Ammon's horn (tissue), 1 donor: ENCODE measurements around the gene GRID2IP.
"Not testable (repeated sequence)": the region's sequence is repeated elsewhere in the genome, so short reads cannot be mapped to it uniquely, and the experiment has no call there.

ENCODE experiments used
- DNase-seq: peaks from one replicate; pipeline ENCODE4 v3.0.0-alpha.2; 2016; ENCODE audit warnings: low spot score

Gene GRID2IP

DNA sequence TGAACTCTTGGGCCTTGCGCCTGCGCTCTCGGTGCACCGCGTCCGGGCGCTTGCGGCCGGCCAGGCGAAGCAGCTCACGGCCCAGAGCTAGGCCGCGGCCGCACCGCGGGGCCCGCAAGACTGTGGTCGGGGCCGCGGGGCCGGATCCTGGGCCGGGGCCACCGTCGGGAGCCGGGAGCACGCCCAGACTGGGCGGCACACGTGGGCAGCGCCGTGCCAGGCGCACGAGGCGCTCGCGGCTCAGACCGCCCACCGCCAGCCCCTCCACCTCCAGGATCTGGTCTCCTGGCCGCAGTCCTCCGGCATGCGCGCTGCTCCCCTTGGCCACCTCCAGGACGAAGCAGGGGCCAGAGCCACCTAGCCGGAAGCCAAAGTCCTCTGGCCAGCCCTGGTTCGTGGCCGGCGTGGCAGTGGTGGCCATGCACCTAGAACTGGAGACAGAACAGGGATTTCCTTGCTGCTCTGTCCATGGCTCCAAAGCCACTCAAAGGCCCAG, at the start of gene GRID2IP:
Gene GRID2IP, minus strand, starts transcription at position 446 of the 496 bp plus-strand sequence. Its CDS starts 25 bp downstream, at position 421.
- DNase-seq = no peak

DNA sequence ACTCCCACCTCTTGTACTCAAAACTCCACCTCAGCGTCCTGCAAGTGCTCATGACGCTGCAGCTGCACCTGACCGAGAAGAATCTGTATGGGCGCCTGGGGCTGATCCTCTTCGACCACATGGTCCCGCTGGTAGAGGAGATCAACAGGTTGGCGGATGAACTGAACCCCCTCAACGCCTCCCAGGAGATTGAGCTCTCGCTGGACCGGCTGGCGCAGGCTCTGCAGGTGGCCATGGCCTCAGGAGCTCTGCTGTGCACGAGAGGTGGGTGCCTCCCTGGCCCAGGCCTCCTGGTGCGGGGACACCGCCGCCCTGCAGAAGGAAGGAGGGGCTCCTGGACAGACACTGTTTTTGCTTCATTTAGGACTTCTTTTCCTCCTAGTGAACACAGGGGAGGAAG, 48.8 kb upstream of the GRID2IP start:
- DNase-seq = no peak

DNA sequence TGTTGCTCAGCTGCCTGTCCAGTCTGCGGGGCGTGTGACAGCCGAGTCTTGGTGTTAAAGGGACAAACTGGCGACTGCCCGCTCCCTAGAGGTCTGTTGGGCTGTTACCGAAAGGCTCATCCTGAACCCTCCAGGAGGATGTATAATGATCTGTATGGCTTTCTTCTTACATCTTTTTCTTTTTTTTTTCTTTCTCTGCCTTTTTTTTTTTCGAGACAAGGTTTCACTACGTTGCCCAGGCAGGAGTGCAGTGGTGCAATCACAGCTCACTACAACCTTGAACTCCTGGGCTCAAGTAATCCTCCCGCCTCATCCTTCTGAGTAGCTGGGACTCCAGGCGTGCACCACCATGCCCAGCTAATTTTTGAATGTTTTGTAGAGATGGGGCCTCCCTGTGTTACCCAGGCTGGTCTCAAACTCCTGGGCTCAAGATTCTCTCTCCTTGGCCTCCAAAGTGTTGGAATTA, 39.4 kb upstream of the GRID2IP start:
- no peak for DNase-seq

DNA sequence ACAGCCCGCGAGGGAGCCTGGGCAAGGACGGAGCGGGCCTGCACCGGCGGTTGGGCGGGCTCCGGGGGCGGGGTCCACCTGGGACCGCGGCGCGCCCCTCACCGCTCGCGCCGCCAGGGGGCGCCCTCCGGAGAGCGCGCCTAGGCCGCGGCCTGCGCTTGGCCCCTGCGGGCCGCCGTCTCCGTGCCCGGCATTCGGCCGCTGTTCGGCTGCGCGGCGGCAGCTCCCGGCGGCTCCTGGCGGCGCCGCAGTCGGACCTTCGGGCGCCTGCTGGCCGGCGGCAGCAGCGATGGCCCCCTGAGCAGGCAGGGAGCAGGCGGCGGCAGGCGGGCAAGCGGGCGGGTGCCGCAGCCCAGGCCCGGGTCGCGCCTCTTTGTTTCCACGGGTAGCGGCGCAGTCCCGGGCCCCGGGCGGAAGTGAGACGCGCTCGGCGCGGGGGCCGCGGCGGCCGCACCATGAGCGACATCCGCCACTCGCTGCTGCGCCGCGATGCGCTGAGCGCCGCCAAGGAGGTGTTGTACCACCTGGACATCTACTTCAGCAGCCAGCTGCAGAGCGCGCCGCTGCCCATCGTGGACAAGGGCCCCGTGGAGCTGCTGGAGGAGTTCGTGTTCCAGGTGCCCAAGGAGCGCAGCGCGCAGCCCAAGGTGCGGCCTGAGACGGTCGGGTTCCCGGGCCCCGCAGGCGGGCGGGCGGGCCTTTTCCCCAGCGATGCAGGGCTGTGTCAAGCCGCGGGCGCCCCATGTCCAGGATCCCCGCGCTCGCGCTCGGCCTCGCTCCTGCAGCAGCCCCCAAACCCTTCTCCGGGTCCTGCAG, 38.8 kb upstream of the GRID2IP start, which contains the start of gene INTS15:
Gene INTS15, plus strand, starts transcription at position 193 of the 816 bp plus-strand sequence. Its CDS starts 263 bp downstream, at position 456.
- peak; percentile 59 for DNase-seq

DNA sequence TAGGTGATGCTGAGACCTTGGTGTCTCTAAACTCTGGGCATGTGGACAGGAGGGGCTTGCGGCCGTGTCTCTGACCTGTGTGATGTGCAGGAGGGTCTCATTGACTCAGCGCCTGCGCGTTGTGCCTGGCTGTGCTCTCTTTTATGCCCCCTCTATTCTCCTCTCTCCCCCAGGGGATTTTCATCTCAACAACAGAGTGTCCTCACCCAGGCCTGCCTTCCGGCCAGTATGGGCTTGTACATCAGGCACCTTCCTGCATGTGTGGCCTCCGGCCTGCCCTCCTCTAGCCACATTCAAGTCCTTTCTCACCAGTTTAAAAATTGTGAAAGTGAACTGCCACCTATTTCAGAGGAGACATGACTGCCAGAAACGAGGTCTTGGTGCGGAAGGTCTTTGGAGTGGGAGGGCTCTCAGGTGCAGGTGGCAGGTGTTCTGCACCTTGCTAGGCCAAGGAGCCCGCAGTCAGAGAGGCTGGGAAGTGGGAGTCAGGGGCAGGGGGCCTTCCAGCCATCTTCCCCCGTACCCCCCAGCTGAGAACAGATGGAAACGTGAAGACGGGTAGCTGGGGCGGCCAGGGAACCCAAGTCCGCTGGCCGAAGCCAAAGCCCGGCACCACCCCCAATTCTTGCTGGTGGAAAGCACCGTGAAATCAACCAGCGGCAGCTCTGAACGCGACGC, 38.0 kb upstream of the GRID2IP start:
- DNase-seq = no peak

DNA sequence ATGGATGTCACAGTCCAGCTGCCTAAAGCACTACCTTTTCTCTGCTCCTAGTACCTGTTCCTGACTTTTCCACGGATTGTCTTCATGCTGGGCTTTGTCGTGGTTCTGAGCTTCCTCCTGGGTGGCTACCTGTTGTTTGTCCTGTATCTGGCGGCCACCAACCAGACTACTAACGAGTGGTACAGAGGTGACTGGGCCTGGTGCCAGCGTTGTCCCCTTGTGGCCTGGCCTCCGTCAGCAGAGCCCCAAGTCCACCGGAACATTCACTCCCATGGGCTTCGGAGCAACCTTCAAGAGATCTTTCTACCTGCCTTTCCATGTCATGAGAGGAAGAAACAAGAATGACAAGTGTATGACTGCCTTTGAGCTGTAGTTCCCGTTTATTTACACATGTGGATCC, 37.3 kb upstream of the GRID2IP start:
- DNase-seq = no peak

DNA sequence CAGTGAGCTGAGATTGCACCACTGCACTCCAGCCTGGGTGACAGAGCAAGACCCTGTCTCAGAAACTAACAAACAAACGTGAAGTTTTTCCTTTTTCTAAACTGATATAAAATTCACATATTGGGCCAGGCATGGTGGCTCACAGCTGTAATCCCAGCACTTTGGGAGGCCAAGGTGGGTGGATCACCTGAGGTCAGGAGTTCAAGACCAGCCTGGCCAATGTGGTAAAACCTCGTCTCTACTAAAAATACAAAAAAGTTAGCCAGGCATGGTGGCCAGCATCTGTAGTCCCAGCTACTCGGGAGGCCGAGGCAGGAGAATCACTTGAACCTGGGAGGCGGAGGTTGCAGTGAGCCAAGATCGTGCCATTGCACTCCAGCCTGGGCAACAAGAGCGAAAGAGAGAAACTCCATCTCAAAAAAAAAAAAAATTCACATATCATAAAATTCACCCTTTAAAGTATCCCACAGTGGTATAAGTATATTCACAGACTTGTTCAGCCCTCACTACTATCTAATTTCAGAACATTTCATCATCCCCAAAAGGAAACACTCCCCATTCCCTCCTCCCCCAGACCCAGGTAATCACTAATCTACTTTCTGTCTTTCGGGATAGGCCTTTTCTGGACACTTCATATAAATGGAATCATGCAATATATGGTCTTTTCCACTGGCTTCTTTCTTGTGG, 34.6 kb upstream of the GRID2IP start:
- not testable (repeated sequence) for DNase-seq

DNA sequence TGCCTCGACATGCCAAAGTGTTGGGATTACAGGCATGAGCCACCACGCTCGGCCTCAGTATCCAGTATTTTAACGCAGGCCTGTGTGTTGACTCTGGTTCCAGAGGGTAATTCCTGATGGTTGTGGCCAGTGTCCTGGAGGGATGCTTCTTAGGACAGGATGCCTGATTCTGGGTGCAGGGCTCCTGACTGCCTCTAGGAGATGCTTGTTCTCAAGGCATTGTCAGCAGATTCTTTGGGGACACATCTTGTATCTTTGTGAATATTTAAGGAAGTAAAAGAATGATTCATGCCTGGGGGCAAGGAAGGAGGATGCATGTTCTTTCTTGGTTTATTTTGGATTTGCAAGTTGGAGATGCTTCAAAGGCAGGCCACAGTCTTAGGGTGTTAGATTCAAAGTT, 28.2 kb upstream of the GRID2IP start:
- no peak for DNase-seq

DNA sequence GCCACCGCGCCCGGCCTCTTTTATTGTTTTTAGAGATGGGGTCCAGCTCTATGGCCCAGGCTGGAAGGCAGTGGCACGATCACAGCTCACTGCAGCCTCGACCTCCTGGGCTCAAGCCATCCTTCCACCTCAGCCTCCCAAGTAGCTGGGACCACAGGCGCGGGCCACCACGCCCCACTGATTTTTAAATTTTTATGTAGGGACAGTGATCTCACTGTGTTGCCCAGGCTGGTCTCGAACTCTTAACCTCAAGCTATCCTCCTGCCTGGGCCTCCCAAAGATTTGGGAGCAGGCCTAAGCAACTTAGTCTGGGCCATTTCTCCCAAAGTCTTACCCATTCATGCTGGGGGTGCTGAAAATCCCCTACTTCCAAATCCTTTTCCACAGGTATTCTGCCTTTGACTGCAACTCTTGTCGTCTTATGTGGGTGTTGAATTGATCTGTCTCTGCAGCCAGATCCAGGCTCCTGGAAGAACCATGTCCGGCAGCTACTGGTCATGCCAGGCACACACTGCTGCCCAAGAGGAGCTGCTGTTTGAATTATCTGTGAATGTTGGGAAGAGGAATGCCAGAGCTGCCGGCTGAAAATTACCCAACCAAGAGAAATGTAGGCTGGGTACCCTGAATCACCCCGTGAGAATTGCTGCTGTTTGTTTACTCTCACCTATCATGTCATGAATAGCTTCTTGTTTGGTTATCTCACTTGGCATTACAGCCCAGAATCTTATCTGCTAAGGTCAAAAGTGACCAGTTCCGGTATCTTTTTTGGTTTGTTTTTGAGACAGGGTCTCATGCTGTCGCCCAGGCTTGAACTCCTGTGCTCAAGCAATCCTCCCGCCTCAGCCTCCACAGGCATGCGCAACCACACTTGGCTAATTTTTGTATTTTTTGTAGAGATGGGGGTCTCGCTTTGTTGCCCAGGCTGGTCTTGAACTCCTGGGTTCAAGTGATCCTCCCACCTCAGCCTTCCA, 27.1 kb upstream of the GRID2IP start:
- DNase-seq = no peak

DNA sequence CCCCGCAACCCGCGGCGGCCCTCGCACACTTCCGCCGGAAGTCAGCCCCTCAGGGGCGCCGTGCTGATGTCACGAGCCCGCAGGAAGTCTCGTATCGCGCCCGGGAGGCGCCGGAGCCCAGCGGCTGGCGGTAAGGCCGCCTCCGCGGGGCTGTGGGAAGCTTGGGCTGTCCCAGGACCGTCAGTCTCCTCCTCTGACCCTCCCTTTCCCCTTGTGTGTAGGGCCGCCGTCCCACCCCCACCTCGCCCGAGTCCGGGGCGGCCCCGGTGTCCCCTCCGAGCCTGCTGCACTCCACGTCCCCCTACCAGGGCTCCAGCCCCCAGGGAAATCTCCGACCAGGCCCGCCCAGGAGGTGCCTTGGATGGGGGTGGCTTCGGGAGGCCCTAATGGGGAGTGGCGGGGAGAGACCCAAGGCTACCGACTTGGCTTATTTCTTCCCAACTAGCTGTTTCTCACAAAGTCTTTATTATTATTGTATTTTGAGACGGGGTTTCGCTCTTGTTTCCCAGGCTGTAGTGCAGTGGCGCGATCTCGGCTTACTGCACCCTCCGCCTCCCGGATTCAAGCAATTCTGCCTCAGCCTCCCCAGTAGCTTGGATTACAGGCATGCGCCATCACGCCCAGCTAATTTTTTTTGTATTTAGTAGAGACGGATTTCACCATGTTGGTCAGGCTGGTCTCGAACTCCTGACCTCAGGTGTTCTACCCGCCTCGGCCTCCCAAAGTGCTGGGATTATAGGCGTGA, 26.3 kb upstream of the GRID2IP start, which contains the start of gene ZDHHC4:
Gene ZDHHC4, plus strand, starts transcription at position 86 of the 745 bp plus-strand sequence. CDS start 3,108 bp downstream, outside the sequence.
- peak; percentile 88 for DNase-seq

DNA sequence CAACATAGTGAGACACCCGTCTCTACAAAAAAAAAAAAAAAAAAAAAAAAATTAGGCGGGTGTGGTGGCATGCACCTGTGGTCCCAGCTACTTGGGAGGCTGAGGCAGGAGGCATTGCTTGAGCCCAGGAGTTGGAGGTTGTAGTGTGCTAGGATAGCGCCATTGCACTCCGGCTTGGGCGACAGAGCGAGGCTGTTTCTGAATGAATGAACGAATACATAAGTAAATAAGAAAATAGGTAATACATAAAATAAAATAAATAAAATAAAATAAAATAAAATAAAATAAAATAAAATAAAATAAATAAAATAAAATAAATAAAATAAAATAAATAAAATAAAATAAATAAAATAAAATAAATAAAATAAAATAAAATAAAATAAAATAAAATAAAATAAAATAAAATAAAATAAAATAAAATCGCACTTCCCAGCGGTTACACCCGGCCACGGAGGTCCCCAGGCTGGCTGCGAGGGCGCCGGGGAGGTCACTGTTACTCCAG, 25.7 kb upstream of the GRID2IP start:
- DNase-seq = not testable (repeated sequence)

DNA sequence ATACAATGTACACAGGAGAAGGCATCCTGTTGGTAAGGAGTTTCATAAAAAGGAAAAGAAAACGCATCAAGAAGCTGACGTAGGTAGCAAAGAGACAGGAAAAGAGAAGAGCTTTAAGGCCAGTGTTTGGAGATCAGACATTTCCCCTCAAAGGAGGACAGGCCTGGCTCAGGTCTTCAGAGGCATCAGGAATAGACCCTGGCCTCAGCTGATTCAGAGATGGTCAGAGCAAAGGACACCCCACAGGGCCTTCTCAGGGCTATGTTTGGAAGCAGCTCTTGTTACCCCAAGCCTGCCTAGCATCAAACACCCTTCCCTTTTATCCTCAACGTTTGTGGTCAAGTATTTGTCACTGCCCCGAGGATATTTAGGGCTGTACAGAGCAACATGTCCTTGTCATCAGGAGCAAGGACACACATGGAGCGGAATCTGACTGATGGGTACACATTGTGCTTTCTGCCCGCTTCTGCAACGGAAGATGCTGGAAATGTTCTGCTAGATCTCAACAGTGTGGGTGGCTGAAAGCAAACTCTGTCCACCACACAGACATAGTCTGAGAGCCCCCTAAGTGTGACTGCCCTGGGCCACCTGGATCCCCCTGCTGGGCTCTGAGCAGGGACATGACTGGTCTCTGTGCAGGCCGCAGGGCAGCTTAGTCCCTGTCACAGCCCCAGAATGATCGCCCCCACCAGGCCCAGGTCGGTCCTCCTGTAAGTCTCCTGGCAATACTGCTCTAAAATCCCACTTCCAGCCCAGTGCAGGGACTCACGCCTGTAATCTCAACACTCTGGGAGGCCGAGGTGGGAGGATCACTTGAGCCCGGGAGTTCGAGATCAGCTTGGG, 25.0 kb upstream of the GRID2IP start:
- no peak for DNase-seq

DNA sequence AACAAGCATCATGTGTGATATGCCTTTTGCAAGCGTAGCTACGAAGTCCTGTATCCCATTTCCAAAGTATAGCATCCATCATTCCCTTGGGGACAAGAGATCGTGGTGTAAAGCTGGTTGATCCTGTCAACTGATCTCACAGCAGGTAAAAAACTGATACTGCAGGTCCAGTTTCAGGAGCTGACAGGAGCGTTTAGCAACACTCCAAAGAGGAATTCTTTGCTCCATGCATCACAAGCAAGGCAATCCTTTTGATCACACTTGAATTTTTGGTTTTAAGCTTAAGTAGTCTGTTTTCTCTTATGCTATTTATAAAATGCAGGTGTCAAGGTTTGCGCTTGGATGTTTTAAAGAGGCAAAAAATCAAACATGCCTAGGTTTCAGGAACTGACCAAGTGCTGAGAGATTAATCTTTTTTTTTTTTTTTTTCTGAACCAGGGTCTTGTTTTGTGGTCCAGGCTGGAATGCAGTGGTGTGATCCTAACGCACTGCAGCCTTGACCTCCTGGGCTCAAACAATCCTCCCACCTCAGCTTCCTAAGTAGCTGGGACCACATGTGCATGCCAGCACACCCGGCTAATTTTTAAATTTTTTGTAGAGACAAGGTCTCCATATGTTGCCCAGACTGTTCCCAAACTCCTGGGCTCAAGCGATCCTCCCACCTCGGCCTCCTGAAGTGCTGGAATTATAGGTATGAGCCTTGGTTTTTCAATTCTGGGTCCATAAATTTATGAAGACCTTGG, 24.2 kb upstream of the GRID2IP start:
- DNase-seq = no peak

DNA sequence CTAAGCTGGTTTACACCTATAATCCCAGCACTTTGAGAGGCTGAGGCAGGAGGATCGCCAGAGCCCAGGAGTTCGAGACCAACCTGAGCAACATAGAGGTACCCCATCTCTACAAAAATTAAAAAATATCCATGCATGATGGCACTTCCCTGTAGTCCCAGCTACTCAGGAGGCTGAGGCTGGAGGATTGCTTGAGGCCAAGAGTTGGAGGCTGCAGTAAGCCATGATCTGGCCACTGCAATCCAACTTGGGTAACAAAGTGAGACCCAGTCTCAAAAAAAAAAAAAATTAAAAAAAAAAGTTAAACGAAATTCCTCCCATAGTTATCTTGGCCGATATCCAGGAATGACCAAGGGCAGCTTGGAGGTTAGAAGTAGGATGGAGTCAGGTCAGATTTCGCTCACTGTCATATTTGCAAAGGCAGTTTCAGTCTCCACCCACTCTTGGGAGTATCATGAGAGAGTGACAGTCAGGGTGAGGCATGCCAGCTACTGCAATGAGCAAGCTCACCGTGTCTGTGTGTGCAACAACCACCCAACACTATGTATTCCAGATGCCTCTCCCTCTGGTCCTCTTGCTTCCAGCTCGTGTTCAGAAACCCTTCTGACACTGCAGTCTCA, 20.0 kb upstream of the GRID2IP start:
- DNase-seq = no peak

DNA sequence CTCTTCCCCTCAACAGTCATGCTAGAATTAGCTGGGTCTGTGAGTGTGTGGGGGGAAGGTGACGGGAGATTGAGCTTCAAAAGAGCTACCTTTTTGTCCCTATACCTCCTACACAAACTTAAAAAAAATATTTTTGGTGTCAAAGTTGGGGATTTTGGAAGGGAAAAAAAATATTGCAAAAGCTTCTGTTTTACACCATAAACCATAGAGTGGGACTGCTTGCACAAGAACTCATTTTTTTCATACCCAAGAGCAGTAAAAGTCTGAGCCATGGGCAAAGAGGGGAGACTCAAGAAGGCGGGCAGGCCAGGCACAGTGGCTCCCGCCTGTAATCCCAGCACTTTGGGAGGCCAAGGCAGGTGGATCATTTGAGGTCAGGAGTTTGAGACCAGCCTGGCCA, 16.6 kb upstream of the GRID2IP start:
- no peak for DNase-seq

DNA sequence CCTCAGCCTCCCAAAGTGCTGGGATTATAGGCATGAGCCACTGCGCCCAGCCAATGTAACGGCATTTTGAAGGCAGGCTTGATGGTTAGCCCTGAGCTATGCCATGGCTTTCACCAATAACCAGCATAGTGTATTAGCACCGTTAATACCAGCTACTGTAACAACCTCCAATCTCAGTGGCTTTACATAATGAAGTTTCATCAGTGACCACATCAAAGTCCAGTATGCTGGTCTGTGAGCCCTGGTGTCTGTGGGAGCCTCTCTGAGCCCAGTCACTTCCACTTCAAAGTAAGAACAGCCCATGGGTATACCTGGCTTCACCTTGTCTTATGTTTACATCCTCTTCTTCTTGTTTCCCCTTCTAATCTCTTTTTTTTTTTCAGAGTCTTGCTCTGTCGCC, 14.4 kb upstream of the GRID2IP start:
- no peak for DNase-seq

DNA sequence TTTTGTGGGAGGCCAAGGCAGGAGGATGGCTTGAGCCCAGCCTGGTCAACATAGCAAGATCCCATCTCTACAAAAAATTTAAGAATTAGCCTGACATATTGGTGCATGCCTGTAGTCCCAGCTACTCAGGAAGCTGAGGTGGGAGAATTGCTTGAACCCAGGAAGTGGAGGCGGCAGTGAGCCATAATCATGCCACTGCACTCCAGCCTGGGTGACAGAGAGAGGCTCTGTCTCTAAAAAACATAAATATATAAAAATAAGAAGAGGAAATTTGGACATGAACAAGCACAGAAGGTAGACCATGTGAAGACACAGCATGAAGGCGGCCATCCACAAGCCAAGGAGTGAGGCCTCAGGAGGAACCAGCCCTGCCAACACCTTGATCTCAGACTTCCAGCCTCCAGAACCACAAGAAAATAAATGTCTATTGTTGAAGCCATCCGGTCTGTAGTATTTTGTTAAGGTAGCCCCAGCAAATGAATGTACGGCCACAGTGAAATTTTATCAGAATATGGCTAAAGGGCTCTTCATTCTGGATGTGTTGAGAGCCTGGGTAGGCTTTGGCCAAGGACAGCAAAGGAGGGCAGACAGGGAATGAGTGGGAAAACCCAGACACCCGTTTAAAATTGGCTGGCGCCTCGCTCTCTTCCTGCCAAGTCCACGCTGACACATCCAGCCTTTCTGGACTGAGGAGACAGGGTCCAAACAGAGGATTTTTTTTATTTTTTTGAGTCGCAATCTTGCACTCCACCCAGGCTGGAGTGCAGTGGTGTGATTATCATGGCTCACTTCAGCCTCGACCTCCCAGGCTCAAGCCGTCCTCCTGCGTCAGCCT, 12.9 kb upstream of the GRID2IP start:
- peak; percentile 33 for DNase-seq
